DOHH2 (cell line): Measurements from ENCODE around the gene LIMS1.
"Not testable (repeated sequence)": the region's sequence is repeated elsewhere in the genome, so short reads cannot be mapped to it uniquely, and the experiment has no call there.

Experiments
- H3F3A ChIP-seq: fragments of 200-600 bp; sonication (generic), shearing (Covaris generic); 2 replicates; pipeline ENCODE4 v1.6.0; 2016; ENCODE audit warnings: antibody characterized with exemption, mild to moderate bottlenecking; ENCODE audit not compliant: control insufficient read depth, insufficient read depth
- H3K27ac ChIP-seq: fragments of 200-600 bp; sonication (generic); 2 replicates; pipeline ENCODE4 v1.5.1; 2014; ENCODE audit warnings: low read depth, mild to moderate bottlenecking, low read length, moderate library complexity
- H3K27me3 ChIP-seq: fragments of 200-600 bp; sonication (generic); 2 replicates; pipeline ENCODE4 v1.6.1; 2014; ENCODE audit warnings: mild to moderate bottlenecking, low read length, mixed read lengths; ENCODE audit not compliant: control insufficient read depth
- H3K36me3 ChIP-seq: fragments of 200-600 bp; sonication (generic); 2 replicates; pipeline ENCODE4 v1.6.1; 2014; ENCODE audit warnings: mild to moderate bottlenecking, low read length, moderate library complexity, mixed read lengths; ENCODE audit not compliant: control insufficient read depth
- H3K4me1 ChIP-seq: fragments of 200-600 bp; sonication (generic); 2 replicates; pipeline ENCODE4 v1.6.1; 2014; ENCODE audit warnings: mild to moderate bottlenecking, low read length, mixed read lengths; ENCODE audit not compliant: control insufficient read depth
- H3K4me2 ChIP-seq: fragments of 200-600 bp; sonication (generic); 2 replicates; pipeline ENCODE4 v1.6.0; 2014; ENCODE audit warnings: mild to moderate bottlenecking, low read length, moderate library complexity
- H3K4me3 ChIP-seq: fragments of 200-600 bp; sonication (generic); 2 replicates; pipeline ENCODE4 v1.5.1; 2014; ENCODE audit warnings: mild to moderate bottlenecking, low read length, mixed read lengths
- H3K79me2 ChIP-seq: fragments of 200-600 bp; sonication (generic); 2 replicates; pipeline ENCODE4 v1.6.1; 2014; ENCODE audit warnings: mild to moderate bottlenecking, low read length, mixed read lengths; ENCODE audit not compliant: control insufficient read depth
- H3K9me2 ChIP-seq: fragments of 200-600 bp; sonication (generic); replicated peaks from 2 replicates; pipeline ENCODE4 v1.6.1; 2014; ENCODE audit warnings: mild to moderate bottlenecking, low read length, mixed read lengths; ENCODE audit not compliant: control insufficient read depth
- H3K9me3 ChIP-seq: fragments of 200-600 bp; sonication (generic); 2 replicates; pipeline ENCODE4 v1.6.1; 2014; ENCODE audit warnings: antibody characterized with exemption, low read length, mixed read lengths; ENCODE audit not compliant: control insufficient read depth, insufficient read depth
- H4K20me1 ChIP-seq: fragments of 200-600 bp; sonication (generic); 2 replicates; pipeline ENCODE4 v1.6.0; 2014; ENCODE audit warnings: low read depth, mild to moderate bottlenecking, antibody characterized with exemption, low read length, moderate library complexity; ENCODE audit not compliant: control insufficient read depth, insufficient read depth
- EZH2phosphoT487 ChIP-seq: fragments of 200-600 bp; sonication (generic); IDR thresholded peaks from 2 replicates; pipeline ENCODE4 v1.6.1; 2017; ENCODE audit warnings: borderline replicate concordance, mild to moderate bottlenecking, antibody characterized with exemption, low read length, moderate library complexity, mixed read lengths
- TF ChIP-seq, protein P1 (sequence below): fragments of 200-600 bp; sonication (generic); IDR thresholded peaks from one replicate; pipeline ENCODE4 v1.5.1; 2014; ENCODE audit warnings: antibody characterized with exemption, mild to moderate bottlenecking, low read depth, low read length; ENCODE audit not compliant: poor library complexity, severe bottlenecking

Gene LIMS1

DNA sequence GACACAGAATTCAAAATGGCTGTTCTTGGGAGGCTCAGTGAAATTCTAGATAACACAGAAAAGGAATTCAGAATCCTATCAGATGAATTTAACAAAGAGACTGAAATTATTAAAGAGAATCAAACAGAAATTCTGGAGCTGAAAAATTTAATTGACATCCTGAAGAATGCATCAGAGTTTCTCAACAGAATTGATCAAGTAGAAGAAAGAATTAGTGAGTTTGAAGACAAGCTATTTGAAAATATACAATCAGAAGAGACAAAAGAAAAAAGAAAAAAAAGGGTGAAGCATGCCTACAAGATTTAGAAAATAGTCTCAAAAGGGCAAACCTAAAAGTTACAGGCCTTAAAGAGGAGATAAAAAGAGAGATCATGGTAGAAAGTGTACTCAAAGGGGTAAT is 173.0 kb downstream of the LIMS1 start:
- TF ChIP-seq, protein P1, sequence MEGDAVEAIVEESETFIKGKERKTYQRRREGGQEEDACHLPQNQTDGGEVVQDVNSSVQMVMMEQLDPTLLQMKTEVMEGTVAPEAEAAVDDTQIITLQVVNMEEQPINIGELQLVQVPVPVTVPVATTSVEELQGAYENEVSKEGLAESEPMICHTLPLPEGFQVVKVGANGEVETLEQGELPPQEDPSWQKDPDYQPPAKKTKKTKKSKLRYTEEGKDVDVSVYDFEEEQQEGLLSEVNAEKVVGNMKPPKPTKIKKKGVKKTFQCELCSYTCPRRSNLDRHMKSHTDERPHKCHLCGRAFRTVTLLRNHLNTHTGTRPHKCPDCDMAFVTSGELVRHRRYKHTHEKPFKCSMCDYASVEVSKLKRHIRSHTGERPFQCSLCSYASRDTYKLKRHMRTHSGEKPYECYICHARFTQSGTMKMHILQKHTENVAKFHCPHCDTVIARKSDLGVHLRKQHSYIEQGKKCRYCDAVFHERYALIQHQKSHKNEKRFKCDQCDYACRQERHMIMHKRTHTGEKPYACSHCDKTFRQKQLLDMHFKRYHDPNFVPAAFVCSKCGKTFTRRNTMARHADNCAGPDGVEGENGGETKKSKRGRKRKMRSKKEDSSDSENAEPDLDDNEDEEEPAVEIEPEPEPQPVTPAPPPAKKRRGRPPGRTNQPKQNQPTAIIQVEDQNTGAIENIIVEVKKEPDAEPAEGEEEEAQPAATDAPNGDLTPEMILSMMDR, result no peak
- TF ChIP-seq EZH2phosphoT487, result no peak
- Histone ChIP-seq H4K20me1 (no peaks in the 10 kb centered on the region), H3K4me3 (no peak overlapping the region), H3K79me2 (no peaks in the 10 kb centered on the region), H3K9me2 (no peaks in the 10 kb centered on the region), H3K9me3 (no peaks in the 10 kb centered on the region), H3K4me1 (no peaks in the 10 kb centered on the region), H3K36me3 (no peaks in the 10 kb centered on the region), H3K27ac (no peak overlapping the region), H3K27me3 (peaks cover 6% of the 10 kb centered on the region; the same call in 1 of the 2 replicates), H3K4me2 (no peak overlapping the region), H3F3A (no peaks in the 10 kb centered on the region)

DNA sequence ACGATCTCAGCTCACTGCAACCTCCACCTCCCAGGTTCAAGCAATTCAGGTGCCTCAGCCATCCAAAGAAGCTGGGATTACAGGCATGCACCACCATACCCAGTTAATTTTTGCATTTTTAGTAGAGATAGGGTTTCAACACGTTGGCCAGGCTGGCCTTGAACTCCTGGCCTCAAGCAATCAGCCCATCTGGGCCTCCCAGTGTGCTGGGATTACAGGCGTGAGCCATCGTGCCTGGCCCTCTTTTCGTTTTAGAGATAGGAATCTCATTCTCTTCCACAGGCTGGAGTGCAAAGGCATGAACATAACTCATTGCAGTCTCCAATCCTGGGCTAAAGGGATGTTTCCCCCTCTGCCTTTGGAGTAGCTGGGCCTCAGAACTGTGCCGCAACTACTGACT is 182.7 kb downstream of the LIMS1 start:
- not testable (repeated sequence) for H3K36me3 ChIP-seq, H3K9me2 ChIP-seq, H3K4me1 ChIP-seq, H3K27ac ChIP-seq, H4K20me1 ChIP-seq, H3F3A ChIP-seq, H3K4me3 ChIP-seq, H3K9me3 ChIP-seq, H3K4me2 ChIP-seq, H3K27me3 ChIP-seq
- peaks cover 33% of the 10 kb centered on the region for H3K79me2 ChIP-seq

DNA sequence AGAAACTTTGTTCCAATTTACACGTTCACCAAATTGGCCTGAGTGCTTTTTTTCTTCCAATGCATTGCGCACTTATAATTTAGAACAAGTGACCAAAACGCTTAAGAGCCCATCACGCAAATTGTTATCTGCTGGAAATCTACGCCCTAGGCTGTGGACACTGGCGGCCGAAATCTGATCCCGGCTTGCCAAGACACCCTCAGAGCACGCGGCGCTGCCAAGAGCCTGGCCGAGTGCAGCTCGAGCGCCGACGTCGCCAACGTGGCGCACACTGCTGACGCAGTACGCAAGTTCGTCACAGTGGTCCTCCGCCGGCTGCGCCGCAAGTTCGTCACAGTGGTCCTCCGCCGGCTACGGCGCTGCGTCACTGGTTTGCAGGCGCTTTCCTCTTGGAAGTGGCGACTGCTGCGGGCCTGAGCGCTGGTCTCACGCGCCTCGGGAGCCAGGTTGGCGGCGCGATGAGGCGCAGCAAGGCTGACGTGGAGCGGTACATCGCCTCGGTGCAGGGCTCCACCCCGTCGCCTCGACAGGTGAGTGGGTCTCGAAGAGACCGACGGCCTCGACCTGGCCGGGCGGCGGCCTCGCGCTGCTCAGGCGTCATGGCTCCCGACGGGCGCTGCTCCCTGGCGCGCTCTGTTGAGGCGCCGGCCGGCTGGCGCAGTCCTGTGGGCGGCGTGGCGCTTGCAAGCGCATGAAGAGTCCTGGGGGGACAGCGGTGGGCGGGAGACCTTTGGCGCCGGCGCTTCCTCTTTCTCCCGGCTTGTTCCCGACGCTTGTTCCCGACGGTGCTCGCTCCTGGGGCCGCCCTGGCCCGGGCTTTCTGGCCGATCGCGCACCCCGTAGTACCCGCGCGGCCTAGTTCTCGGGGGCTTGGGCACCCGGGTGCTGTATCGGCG is 185.1 kb downstream of the LIMS1 start, which contains the start of gene RANBP2:
Gene RANBP2 (plus strand): TSS at position 334 of the 896 bp plus-strand sequence. CDS start 125 bp downstream, at position 459.
- peaks cover 17% of the 10 kb centered on the region for H3K4me1 ChIP-seq
- peak within 1 kb of the TSS; percentile 28 for H3K27ac ChIP-seq
- H3K4me2 ChIP-seq, result peak within 1 kb of the TSS; percentile 67
- no peaks in the 10 kb centered on the region for H3K27me3 ChIP-seq
- H3F3A ChIP-seq, result no peaks in the 10 kb centered on the region
- no peaks in the 10 kb centered on the region for H3K9me3 ChIP-seq
- no peaks in the 10 kb centered on the region for H3K36me3 ChIP-seq
- no peaks in the 10 kb centered on the region for H4K20me1 ChIP-seq
- peaks cover 56% of the 10 kb centered on the region for H3K79me2 ChIP-seq
- TF ChIP-seq, protein P1, result no peak
- TF ChIP-seq EZH2phosphoT487, result no peak
- peak within 1 kb of the TSS; percentile 75 for H3K4me3 ChIP-seq
- H3K9me2 ChIP-seq, result no peaks in the 10 kb centered on the region

DNA sequence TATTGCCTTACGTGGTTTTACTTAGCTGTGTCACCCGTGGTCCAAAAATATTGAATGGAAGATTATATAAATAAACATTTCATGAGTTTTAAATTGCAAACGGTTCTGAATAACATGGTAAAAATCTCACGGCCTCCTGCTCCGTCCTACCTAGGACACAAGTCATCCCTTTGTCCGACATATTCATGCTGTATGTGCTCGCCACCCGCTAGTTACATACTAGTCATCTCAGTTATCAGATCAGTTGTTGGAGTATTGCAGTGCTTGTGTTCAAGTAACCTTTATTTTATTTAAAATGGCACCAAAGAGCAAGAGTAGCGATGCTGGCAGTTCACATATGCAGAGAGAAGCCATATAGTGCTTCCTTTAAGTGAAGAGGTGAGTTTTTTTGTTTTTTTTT is 191.8 kb downstream of the LIMS1 start:
- H3K4me3 ChIP-seq, H3K36me3 ChIP-seq, H3F3A ChIP-seq, H3K9me2 ChIP-seq, H3K27ac ChIP-seq, H3K4me2 ChIP-seq, H3K9me3 ChIP-seq, H4K20me1 ChIP-seq, H3K27me3 ChIP-seq: not testable (repeated sequence)
- peaks cover 18% of the 10 kb centered on the region for H3K4me1 ChIP-seq
- peaks cover 81% of the 10 kb centered on the region for H3K79me2 ChIP-seq

DNA sequence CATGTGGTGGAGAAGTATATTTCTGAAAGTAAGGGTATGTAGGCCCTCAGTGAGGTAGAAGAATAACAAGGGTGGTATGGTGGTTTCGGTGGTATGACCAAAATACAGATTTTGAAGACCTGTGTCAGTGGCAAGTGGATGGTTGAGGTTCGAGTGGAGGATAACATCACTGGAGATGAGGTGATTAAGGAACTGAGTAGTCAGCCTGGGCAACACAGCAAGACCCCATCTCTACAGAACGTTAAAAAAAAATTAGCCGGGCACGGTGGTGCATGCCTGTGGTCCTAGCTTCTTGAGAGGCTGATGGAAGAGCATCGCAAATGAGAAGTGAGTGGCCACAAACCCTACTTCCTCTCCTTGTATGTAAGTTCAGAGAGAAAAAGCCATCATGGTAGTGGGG is 200.4 kb downstream of the LIMS1 start:
- not testable (repeated sequence) for H3K4me1 ChIP-seq, H3K79me2 ChIP-seq, H3K27me3 ChIP-seq, H4K20me1 ChIP-seq, H3F3A ChIP-seq, H3K9me2 ChIP-seq, H3K27ac ChIP-seq, H3K4me3 ChIP-seq, H3K4me2 ChIP-seq, H3K9me3 ChIP-seq
- peaks cover 11% of the 10 kb centered on the region for H3K36me3 ChIP-seq
